Neural cell (in vitro differentiated cells): ENCODE results near the gene CENPVL1. TPM values are rescaled to one million over a fixed set of nuclear protein-coding genes. Genes with fewer than 3 reads are reported as not detected.

Experiments
- H2AFZ ChIP-seq: fragments of 200-600, 300-800 bp; sonication (generic), shearing (Covaris generic); 2 replicates; pipeline ENCODE4 v1.6.0; 2014; ENCODE audit warnings: low read depth, mild to moderate bottlenecking, antibody characterized with exemption, low read length, moderate library complexity
- H3F3A ChIP-seq: fragments of 200-600 bp; shearing (Covaris generic); 2 replicates; pipeline ENCODE4 v1.6.1; 2016; ENCODE audit warnings: mild to moderate bottlenecking, moderate library complexity, mixed read lengths, antibody characterized with exemption, low read length; ENCODE audit not compliant: insufficient read depth, poor library complexity, severe bottlenecking
- H3K27ac ChIP-seq: fragments of 200-600, 300-800 bp; sonication (generic), shearing (Covaris generic); 2 replicates; pipeline ENCODE4 v1.5.1; 2014; ENCODE audit warnings: mild to moderate bottlenecking, low read length, moderate library complexity
- H3K27me3 ChIP-seq: fragments of 300-800, 200-600 bp; sonication (generic), shearing (Covaris generic); 2 replicates; pipeline ENCODE4 v1.6.0; 2014; ENCODE audit warnings: mild to moderate bottlenecking, low read depth, low read length, moderate library complexity; ENCODE audit not compliant: insufficient read depth
- H3K36me3 ChIP-seq: fragments of 300-800, 200-600 bp; sonication (generic), shearing (Covaris generic); 2 replicates; pipeline ENCODE4 v1.5.1; 2014; ENCODE audit warnings: mild to moderate bottlenecking, antibody characterized with exemption, low read length, moderate library complexity; ENCODE audit not compliant: insufficient read depth
- H3K4me2 ChIP-seq: fragments of 300-800, 200-600 bp; sonication (generic), shearing (Covaris generic); 2 replicates; pipeline ENCODE4 v1.6.0; 2014; ENCODE audit warnings: mild to moderate bottlenecking, low read length
- H3K4me3 ChIP-seq: fragments of 300-800, 200-600 bp; sonication (generic), shearing (Covaris generic); 2 replicates; pipeline ENCODE4 v1.5.1; 2014; ENCODE audit warnings: mild to moderate bottlenecking, low read length, moderate library complexity
- H3K79me2 ChIP-seq: fragments of 200-600 bp; shearing (Covaris generic); replicated peaks from 2 replicates; pipeline ENCODE4 v1.6.0; 2014; ENCODE audit warnings: mild to moderate bottlenecking, low read length, moderate library complexity; ENCODE audit not compliant: insufficient read depth
- H3K9ac ChIP-seq: fragments of 300-800, 200-600 bp; sonication (generic), shearing (Covaris generic); 2 replicates; pipeline ENCODE4 v1.6.1; 2016; ENCODE audit warnings: mild to moderate bottlenecking, low read length, mixed read lengths
- H3K9me2 ChIP-seq: fragments of 200-600 bp; shearing (Covaris generic); 2 replicates; pipeline ENCODE4 v1.6.1; 2016; ENCODE audit warnings: mild to moderate bottlenecking, low read length, mixed read lengths; ENCODE audit not compliant: insufficient read depth
- H3K9me3 ChIP-seq: fragments of 200-600, 300-800 bp; sonication (generic), shearing (Covaris generic); 2 replicates; pipeline ENCODE4 v1.6.1; 2016; ENCODE audit warnings: mild to moderate bottlenecking, mixed run types, low read length, moderate library complexity, mixed read lengths
- H4K20me1 ChIP-seq: fragments of 200-600 bp; shearing (Covaris generic); 2 replicates; pipeline ENCODE4 v1.6.1; 2016; ENCODE audit warnings: mild to moderate bottlenecking, mixed run types; ENCODE audit not compliant: insufficient read depth
- EP300 ChIP-seq: fragments of 450-650 bp; conservative IDR thresholded peaks from 2 replicates; pipeline ENCODE4 v1.6.1; 2014; ENCODE audit warnings: antibody characterized with exemption, mild to moderate bottlenecking, moderate library complexity; ENCODE audit not compliant: poor library complexity, severe bottlenecking
- EZH2 ChIP-seq: fragments of 200-600, 300-800 bp; shearing (Covaris generic), sonication (generic); IDR thresholded peaks from 2 replicates; pipeline ENCODE4 v1.6.1; 2014; ENCODE audit warnings: antibody characterized with exemption, low read length, borderline replicate concordance, mild to moderate bottlenecking; ENCODE audit not compliant: insufficient read depth, poor library complexity, severe bottlenecking
- MXI1 ChIP-seq: fragments of 450-650 bp; conservative IDR thresholded peaks from 2 replicates; pipeline ENCODE4 v1.6.1; 2014; ENCODE audit warnings: antibody characterized with exemption, mild to moderate bottlenecking; ENCODE audit not compliant: poor library complexity, severe bottlenecking
- POLR2AphosphoS5 ChIP-seq: IDR thresholded peaks from 2 replicates; pipeline ENCODE4 v1.6.1; 2012
- RAD21 ChIP-seq: fragments of 450-650 bp; conservative IDR thresholded peaks from 2 replicates; pipeline ENCODE4 v1.6.1; 2014; ENCODE audit warnings: antibody characterized with exemption, mild to moderate bottlenecking, moderate library complexity
- SMC3 ChIP-seq: fragments of 450-650 bp; conservative IDR thresholded peaks from 2 replicates; pipeline ENCODE4 v1.6.1; 2014; ENCODE audit warnings: antibody characterized with exemption, mild to moderate bottlenecking, moderate library complexity; ENCODE audit not compliant: poor library complexity
- TAF1 ChIP-seq: IDR thresholded peaks from 2 replicates; pipeline ENCODE4 v1.6.1; 2012; ENCODE audit warnings: low read depth
- polyA plus RNA-seq: library from polyadenylated mRNA; depleted of rRNA; stranded (reverse); fragments of >200 nt; gene quantifications from 2 replicates; pipeline ENCODE4 v1.2.3, GENCODE V29; 2014
- TF ChIP-seq, protein P1 (sequence below): fragments of 450-650 bp; IDR thresholded peaks from 2 replicates; pipeline ENCODE4 v1.5.1; 2014; ENCODE audit warnings: antibody characterized with exemption, mild to moderate bottlenecking, moderate library complexity; ENCODE audit not compliant: poor library complexity, severe bottlenecking
- TF ChIP-seq, protein P2 (sequence below): IDR thresholded peaks from 2 replicates; pipeline ENCODE4 v1.6.1; 2012; ENCODE audit warnings: borderline replicate concordance

CENPVL1 gene
- polyA plus RNA-seq, 1 donor from 2014 or later, result 3.2 TPM

DNA sequence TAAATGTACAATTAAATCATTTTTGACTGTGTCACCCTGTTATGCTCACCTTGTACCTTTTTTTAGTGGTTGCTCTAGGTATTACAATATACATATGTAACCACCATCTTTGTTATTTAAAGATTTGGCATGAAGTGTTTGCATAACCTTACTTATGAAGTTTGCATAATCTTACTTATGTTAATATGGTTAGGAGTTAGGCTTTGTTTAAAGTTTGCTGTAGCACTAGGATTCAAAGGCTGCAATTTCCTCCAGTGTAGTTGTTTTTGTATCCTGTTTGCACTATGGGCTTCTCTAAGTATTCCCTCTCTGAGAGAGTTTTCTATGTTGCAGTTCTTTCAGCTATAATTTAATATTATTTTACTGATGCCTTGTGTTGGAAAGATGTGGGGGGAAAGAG lies 17.9 kb downstream of the CENPVL1 start:
- Histone ChIP-seq H2AFZ (no peak overlapping the region), H3F3A (no peaks in the 10 kb centered on the region), H3K4me3 (no peak overlapping the region), H4K20me1 (no peaks in the 10 kb centered on the region), H3K27ac (no peak overlapping the region), H3K4me2 (no peak overlapping the region), H3K9me2 (no peaks in the 10 kb centered on the region), H3K9ac (no peak overlapping the region), H3K9me3 (no peaks in the 10 kb centered on the region), H3K27me3 (no peaks in the 10 kb centered on the region), H3K79me2 (no peaks in the 10 kb centered on the region), H3K36me3 (no peaks in the 10 kb centered on the region)
- TF ChIP-seq EP300, result no peak
- no peak for TF ChIP-seq SMC3
- TF ChIP-seq, protein P1, sequence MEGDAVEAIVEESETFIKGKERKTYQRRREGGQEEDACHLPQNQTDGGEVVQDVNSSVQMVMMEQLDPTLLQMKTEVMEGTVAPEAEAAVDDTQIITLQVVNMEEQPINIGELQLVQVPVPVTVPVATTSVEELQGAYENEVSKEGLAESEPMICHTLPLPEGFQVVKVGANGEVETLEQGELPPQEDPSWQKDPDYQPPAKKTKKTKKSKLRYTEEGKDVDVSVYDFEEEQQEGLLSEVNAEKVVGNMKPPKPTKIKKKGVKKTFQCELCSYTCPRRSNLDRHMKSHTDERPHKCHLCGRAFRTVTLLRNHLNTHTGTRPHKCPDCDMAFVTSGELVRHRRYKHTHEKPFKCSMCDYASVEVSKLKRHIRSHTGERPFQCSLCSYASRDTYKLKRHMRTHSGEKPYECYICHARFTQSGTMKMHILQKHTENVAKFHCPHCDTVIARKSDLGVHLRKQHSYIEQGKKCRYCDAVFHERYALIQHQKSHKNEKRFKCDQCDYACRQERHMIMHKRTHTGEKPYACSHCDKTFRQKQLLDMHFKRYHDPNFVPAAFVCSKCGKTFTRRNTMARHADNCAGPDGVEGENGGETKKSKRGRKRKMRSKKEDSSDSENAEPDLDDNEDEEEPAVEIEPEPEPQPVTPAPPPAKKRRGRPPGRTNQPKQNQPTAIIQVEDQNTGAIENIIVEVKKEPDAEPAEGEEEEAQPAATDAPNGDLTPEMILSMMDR, result no peak
- TF ChIP-seq RAD21, result no peak
- TF ChIP-seq MXI1, result no peak
- TF ChIP-seq, protein P2, sequence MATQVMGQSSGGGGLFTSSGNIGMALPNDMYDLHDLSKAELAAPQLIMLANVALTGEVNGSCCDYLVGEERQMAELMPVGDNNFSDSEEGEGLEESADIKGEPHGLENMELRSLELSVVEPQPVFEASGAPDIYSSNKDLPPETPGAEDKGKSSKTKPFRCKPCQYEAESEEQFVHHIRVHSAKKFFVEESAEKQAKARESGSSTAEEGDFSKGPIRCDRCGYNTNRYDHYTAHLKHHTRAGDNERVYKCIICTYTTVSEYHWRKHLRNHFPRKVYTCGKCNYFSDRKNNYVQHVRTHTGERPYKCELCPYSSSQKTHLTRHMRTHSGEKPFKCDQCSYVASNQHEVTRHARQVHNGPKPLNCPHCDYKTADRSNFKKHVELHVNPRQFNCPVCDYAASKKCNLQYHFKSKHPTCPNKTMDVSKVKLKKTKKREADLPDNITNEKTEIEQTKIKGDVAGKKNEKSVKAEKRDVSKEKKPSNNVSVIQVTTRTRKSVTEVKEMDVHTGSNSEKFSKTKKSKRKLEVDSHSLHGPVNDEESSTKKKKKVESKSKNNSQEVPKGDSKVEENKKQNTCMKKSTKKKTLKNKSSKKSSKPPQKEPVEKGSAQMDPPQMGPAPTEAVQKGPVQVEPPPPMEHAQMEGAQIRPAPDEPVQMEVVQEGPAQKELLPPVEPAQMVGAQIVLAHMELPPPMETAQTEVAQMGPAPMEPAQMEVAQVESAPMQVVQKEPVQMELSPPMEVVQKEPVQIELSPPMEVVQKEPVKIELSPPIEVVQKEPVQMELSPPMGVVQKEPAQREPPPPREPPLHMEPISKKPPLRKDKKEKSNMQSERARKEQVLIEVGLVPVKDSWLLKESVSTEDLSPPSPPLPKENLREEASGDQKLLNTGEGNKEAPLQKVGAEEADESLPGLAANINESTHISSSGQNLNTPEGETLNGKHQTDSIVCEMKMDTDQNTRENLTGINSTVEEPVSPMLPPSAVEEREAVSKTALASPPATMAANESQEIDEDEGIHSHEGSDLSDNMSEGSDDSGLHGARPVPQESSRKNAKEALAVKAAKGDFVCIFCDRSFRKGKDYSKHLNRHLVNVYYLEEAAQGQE, result no peak
- no peak for TF ChIP-seq POLR2AphosphoS5
- TF ChIP-seq EZH2, result no peak
- TF ChIP-seq TAF1, result no peak

DNA sequence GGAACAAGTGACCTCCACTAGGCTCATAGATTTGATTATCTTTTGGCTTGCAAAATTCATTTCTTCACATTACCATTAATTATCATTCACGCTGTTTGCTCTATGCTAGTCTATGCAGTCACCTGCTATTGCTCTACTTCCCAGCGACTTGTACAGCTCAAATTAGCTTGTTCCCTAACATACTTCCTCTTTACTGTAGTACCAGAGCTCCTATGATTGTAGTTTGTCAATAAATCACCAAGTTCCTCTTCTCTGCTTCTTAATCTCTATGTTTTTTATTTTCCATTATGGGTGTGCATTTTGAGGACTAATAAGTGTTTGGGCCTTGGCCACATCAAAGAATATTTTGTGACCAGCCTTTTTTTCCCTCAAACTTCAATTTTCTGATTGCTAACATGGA lies 26.8 kb downstream of the CENPVL1 start:
- Histone ChIP-seq H3K9me3 (no peaks in the 10 kb centered on the region), H2AFZ (no peak overlapping the region), H3K27ac (no peak overlapping the region), H3K9ac (no peak overlapping the region), H4K20me1 (no peaks in the 10 kb centered on the region), H3K9me2 (no peaks in the 10 kb centered on the region), H3K36me3 (no peaks in the 10 kb centered on the region), H3K27me3 (no peaks in the 10 kb centered on the region), H3K4me3 (no peak overlapping the region), H3K79me2 (peaks cover 2% of the 10 kb centered on the region), H3K4me2 (no peak overlapping the region), H3F3A (no peaks in the 10 kb centered on the region)
- TF ChIP-seq SMC3 (no peak), MXI1 (no peak)

DNA sequence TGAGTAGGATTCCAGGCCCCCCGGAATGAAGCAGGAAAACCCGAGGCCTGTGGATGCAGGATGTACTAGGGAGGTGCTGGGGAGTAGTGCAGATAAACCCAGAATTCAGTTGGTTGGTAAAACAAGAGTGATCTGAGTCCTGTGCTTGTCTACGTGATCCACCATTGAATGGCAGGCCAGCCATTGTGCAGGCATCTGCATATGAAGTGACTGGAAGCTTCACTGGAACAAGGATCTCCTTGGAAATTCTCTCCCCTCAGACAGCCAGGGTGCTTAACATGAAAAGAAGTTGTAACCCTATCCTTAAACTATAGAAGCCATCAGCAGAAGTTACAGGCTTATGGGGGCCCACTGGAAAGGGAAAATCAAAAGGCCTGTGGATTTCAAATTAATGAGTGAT lies 32.3 kb downstream of the CENPVL1 start:
- Histone ChIP-seq H3K9me2 (no peaks in the 10 kb centered on the region), H2AFZ (no peak overlapping the region), H3K4me2 (peak overlapping the region; percentile 44), H3K27ac (peak overlapping the region; percentile 88), H3F3A (no peaks in the 10 kb centered on the region), H3K9me3 (no peaks in the 10 kb centered on the region), H3K36me3 (no peaks in the 10 kb centered on the region), H3K79me2 (peaks cover 45% of the 10 kb centered on the region), H3K9ac (peak overlapping the region; percentile 93), H3K27me3 (no peaks in the 10 kb centered on the region), H3K4me3 (peak overlapping the region; percentile 88), H4K20me1 (no peaks in the 10 kb centered on the region)
- TF ChIP-seq MXI1 (no peak), POLR2AphosphoS5 (no peak), RAD21 (no peak), EP300 (no peak), TAF1 (no peak), SMC3 (no peak), EZH2 (no peak)
- TF ChIP-seq, protein P2, result no peak
- TF ChIP-seq, protein P1, result no peak
